ENCODE results near the gene MRNIP.

MRNIP gene

DNA sequence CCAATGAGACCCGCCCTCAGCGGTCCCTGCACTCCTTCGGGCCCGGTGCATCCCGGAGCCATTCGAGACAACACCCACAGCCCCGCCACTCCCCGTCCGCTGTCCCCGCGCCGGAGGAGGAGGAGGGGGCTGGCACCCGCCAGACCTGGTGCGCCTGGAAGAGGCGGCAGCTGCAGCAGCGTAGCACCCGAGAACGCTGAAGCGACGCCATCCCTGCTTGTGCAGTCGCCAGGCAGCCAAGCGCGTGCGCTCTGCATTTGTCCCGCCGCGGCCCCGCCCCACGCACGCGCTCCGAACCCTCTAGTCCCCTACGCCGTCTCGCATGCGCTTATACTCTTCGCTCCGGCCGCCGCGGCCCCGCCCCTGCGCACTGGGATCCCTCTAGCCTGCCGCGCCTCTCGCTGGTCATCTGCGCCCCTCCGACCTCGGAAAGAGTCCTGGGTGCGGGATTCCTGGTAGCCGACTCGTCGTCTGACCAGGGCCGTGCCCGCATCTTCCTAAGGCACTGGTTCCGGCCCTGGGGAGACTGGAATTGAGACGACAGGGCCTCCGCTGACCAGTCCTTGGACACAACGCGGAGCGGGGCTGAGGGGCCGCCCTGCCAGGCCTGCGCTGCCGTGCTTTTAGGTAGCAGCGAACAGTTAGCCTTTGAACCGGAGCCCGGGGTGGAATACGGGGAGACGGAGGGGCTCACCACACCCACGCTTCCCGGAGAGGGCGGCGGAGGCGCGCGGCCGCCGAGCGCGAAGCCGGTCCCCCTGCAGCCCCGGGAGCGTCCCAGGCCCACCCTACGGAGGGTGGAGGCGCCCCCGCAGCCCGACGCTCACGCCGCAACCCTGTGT is at the start of gene MRNIP:
MRNIP (minus strand) TSS at position 232 of the 842 bp plus-strand sequence; CDS start at position 211, 21 bp downstream.
- DNase-seq: peak; percentile 97

DNA sequence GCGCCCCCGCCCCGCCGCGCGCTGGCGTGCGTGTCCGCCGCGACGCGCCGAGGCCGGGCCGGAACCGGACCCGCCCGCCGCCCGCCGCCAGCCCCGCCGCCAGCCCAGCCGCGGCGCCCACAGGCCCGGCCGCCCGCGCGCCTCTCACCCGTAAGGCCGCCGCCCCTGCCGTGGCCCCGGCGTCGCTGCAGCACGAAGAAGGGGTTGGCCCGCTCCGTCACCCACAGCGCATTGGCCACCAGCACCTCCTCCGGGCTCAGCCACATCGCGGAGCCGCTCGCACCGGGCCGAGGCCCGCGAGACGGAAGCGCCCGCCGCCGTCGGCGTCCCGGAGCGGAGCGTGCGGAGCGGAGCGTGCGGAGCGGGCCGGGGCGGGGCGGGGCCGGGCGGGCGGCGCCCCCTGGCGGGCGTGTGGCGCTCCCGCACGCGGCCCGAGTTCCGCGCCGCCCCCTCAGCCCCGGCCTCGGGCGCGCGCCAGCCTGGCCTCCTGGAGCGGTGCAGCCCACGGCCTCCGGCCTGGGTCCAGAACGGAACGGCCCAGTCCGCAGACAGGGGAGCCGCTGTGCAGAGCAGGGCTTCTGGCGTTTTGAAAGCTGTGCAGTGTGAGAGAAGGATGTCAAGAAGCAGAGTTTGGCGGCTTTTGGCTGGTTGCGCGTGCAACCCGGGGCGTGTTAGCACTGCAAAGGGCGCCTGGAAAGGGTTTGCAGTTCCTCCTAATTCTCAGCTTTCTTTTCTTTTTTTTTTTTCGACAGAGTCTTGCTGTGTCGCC is 49.1 kb upstream of the MRNIP start, which contains the start of gene TBC1D9B:
TBC1D9B (minus strand) TSS at position 342 of the 769 bp plus-strand sequence; CDS start at position 266, 76 bp downstream.
- peak; percentile 55 for DNase-seq

GRCh38 chr5:179906795-179907555 is 48.4 kb upstream of the MRNIP start:
- DNase-seq: no peak

DNA sequence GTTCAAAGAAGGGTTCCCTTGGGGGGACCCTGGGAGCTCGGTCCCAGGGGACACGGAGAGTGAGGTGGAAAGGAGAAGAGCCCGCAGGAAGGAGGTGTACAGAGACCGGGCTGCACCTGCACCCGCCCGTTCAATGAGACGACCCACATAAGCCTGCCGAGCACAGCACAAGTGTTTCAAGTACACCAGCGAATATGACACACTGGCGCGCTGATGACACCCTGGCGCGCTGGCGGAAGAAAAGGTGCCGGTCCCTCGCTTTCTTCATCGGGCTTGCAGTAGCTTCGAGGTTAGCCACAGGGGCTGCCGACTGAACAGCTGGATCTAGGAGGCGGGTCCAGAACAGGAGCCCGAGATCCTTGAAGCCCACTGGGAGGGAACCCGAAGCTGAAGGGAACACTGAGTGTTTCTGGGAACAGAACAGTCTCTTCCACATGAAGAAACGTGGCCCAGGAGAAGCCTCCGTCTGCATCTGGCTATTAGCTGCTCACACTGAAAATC is 47.7 kb upstream of the MRNIP start:
- DNase-seq: no peak

DNA sequence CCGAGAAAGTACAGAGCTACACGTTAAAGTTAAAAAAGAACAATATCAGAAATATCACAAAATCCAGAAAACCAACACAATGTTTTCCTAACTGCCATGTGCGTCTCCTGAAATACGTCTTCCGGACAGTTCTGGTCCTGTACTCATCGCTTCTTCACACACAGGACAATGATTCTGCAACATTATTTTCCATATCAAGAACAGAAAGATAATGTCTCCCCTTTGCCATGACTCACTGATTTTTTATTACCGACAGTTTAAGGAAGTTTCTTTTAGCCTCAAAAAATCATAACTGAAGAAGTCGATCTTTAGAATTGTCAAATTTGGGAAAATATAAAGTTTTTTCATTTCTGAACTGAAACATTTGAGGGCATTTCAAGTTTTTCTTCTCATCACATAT is 46.5 kb upstream of the MRNIP start:
- no peak for DNase-seq

DNA sequence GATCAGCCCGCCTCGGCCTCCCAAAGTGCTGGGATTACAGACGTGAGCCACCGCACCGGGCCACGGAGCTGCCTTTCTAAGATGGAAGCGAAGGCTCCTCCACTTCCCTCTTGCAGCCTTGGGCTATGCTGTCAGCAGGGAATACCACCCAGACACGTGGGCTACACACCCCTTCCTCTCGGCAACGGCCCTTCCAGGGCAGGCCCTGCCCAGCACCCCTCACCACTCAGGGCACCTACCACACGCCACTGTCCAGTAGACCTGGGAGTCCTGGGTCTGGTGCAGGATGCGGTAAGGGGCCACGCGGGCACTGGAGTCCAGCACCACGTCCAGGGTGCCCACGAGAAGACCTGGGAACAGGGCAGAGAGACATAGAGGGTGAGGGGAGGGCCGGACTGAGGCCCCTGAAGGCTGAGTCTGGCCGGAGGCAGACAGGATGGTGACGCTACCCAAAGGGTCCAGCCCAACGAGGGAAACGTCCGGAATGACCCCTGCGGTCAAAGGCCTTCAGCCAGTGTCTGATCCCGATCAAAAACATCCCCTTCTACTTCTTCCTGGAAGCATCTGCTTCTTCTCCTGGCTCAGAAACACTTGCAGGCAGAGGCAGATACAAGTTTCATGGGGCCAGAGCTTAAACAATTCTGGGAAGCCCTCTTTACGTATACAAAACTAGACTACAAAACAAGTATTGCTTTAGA is 46.0 kb upstream of the MRNIP start:
- no peak for DNase-seq

- DNase-seq: no peak
Observed at GRCh38 chr5:179902763-179903158, 44.1 kb upstream of the MRNIP start.

GRCh38 chr5:179901915-179902762 is 43.5 kb upstream of the MRNIP start:
- DNase-seq: no peak

GRCh38 chr5:179901462-179901861 is 42.8 kb upstream of the MRNIP start:
- DNase-seq: no peak

DNA sequence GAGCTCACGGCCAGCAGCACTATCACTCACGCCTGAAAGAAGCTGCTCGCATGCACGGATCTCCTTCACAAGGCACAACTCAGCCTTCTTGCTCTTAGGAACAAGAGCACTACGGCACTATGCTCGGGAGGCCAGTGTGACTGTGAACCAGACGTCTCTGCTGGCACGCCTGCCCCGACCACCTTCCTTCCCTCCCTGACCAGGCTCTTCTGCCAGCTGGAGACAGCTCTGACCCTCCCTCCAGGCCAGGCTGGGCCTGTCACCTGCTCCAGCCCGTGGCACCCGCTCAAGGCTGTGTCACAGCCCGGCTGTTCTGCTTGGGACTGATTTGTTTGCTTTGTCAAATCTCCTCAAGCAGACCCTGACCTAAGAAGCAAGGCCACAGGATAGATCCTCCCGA is 42.1 kb upstream of the MRNIP start:
- no peak for DNase-seq

DNA sequence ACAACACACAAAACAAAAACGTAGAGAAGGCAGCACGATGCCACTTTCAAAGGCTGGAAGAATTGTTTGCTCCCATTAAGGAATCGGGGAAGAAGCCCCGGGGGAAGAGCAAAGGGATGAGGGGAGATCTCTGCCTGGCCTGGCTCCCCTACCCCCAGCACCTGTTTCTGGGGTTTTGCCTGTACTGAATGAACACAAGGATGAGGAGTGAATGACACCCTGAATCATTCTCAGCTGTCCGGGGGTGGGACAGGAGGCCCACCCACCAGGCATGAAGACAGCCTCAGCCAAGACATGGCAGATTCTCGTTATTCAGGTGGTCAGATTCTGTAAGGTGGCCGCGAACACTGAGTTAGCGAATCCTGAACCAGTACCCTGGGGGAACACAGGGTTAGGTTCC is 41.6 kb upstream of the MRNIP start:
- DNase-seq: no peak

- no peak for DNase-seq
Observed at GRCh38 chr5:179895861-179896260, 37.2 kb upstream of the MRNIP start.

DNA sequence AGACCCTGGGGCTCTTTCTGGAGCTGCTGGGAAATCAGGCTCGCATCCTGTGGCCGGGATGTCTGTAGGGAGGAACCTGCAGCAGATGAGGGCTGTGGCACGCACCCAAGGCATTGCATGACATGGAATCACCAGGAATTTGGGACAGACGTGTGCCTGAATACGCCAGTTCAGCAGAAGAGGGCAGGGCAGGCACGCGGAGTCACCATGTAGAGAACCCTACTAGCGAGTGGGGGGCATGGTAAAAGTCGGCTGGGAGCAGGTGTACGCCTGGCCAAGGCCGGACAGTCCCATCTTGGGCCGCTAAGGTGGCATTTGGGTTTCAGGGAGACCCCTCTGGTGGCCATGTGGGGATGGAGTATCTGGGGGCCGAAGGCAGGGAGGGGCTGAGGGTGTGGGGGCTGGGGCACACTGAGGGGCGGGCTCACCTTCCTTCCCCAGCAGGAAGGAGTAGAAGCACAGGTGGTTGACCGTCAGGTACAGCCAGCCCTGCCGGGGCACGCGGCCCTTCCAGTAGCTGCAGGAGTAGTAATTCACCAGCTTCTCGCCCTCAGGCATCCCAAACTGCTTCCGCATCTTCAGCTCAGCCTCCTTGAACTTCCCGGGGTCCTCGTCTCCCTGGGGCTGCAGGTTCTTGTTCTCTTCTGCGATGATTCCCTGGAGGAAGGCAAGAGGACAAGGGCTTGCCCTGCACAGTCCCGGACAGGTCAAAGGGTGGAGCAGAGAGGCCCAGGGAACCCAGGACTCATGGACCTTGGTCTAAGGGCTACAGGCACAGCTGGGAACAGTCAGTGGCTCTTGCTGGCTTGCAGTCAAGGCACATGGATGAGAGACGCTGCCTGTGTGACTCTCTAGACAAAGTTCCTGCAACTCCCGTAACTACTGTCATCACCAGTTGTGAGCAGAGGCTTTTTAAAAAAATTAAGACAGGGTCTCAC is 35.6 kb upstream of the MRNIP start:
- no peak for DNase-seq

GRCh38 chr5:179893076-179893957 is 34.7 kb upstream of the MRNIP start:
- no peak for DNase-seq

- no peak for DNase-seq
Observed at GRCh38 chr5:179892255-179892654, 33.6 kb upstream of the MRNIP start.

DNA sequence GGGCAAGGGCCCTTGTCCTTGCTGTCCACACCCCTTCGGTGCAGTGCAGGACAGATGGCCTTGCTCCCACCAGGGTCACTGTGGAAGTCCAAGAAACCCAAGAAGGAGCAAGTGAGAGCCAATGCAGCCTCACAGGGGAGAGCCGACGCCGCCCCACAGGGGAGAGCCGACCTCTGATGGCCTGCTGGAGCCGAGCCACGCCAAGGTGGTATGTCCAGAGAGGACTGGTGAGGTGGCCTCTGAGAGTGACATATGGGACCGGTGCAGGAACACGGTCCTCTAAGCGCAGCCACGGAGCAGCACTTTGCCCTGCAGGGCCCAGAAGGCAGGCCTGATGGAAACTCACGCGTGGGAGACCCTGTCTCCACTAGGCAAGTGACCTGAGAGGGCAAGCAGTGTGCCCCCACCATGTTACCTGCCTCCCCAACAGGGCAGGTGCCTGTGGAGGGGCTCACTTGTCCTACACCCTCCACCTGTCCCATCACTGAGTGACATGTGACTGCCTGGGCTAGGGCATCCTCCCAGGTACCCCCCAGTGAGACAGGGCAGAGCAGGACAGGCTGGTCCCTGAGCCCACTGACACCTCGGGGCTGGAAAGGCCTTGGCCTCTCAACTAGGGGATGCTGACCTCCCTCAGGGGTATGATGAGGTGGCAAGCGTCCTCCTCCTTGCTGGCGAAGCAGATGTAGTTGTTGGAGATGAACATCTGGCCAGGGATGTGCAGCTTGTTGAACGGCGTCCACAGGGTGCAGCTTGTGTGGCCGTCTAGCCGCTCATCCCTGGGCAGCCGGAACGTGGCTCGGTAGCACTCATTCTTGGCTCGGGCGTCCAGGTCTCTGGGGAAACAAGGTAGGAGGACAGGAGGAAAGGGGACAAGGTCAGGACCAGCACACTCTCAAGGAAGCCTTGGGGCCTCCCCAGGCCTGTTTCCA is 32.4 kb upstream of the MRNIP start:
- no peak for DNase-seq

DNA sequence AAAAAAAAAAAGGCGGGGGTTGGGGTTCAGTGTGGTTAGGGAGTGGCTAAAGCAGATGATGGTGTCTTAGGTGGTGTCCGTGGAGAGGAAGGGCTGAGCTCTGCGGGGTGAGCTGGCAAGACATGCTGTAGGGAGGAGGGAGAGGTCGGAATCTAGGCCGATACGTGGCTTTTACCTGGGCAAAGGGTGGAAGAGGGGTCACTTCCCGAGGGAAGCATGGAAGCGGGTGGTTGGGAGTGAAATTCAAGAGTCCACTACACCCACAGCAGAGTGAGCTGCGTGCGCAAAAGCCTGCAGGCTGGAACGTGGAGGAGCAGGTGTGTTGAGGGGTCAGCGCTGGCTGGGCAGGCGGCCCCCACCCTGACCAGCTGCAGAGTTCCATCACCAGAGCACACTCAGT is 31.3 kb upstream of the MRNIP start:
- DNase-seq: no peak

DNA sequence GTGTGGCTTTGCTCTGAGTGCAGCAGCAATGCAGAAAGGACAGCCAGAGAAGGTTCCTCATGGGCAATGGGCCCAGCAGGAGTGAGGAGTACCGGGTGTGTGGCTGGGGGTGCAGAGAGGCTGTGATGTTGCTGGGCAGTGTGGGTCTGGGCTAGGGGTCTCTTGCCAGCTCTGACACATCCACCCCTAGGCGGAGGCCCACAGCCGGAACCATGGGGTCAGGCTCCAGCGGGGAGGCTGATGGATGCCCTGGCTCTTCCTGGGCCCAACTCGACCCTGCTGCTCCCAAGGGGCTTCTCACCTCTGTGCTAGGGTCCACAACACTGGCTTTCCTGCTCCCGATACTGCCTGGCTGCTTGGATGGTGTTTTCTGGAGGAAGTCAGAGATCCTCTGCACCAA is 29.2 kb upstream of the MRNIP start:
- DNase-seq: no peak
